SU-DHL-6 (cell line): Measurements from ENCODE around the gene CCDC28B.
A peak's percentile ranks its signal among the peaks of the same experiment; 100 is the strongest.

Source experiments
- H2AFZ ChIP-seq: fragments of 200-600 bp; sonication (generic); 2 replicates; pipeline ENCODE4 v1.6.1; 2014; ENCODE audit warnings: low read depth, mild to moderate bottlenecking, moderate library complexity, mixed read lengths, antibody characterized with exemption, low read length; ENCODE audit not compliant: severe bottlenecking
- H3F3A ChIP-seq: fragments of 200-600 bp; shearing (Covaris generic); 2 replicates; pipeline ENCODE4 v1.6.0; 2016; ENCODE audit warnings: antibody characterized with exemption, mild to moderate bottlenecking; ENCODE audit not compliant: insufficient read depth
- H3K27ac ChIP-seq: fragments of 200-600 bp; sonication (generic); 2 replicates; pipeline ENCODE4 v1.5.1; 2016; ENCODE audit warnings: low read depth, mild to moderate bottlenecking, low read length, moderate library complexity, mixed read lengths
- H3K27me3 ChIP-seq: fragments of 200-600 bp; sonication (generic), shearing (Covaris generic); 2 replicates; pipeline ENCODE4 v1.6.0; 2014; ENCODE audit warnings: mild to moderate bottlenecking, low read length
- H3K36me3 ChIP-seq: fragments of 200-600 bp; sonication (generic); 2 replicates; pipeline ENCODE4 v1.6.1; 2014; ENCODE audit warnings: mild to moderate bottlenecking, low read length, mixed read lengths
- H3K4me2 ChIP-seq: fragments of 300-600, 200-600 bp; shearing (Covaris generic), sonication (generic); 2 replicates; pipeline ENCODE4 v1.6.0; 2014; ENCODE audit warnings: low read length, low read depth, mild to moderate bottlenecking; ENCODE audit not compliant: poor library complexity, severe bottlenecking
- H3K4me3 ChIP-seq: fragments of 200-600 bp; sonication (generic); 2 replicates; pipeline ENCODE4 v1.5.1; 2014; ENCODE audit warnings: antibody characterized with exemption, low read length, mild to moderate bottlenecking, mixed read lengths; ENCODE audit not compliant: insufficient read depth, poor library complexity, severe bottlenecking
- H3K79me2 ChIP-seq: fragments of 200-600 bp; sonication (generic); 2 replicates; pipeline ENCODE4 v1.6.1; 2014; ENCODE audit warnings: mild to moderate bottlenecking, low read length, moderate library complexity; ENCODE audit not compliant: insufficient read depth
- H3K9ac ChIP-seq: fragments of 200-600 bp; sonication (generic); 2 replicates; pipeline ENCODE4 v1.7.0; 2014; ENCODE audit warnings: mild to moderate bottlenecking, low read length
- H3K9me2 ChIP-seq: fragments of 200-600 bp; sonication (generic); replicated peaks from 2 replicates; pipeline ENCODE4 v1.6.1; 2014; ENCODE audit warnings: low read length; ENCODE audit not compliant: insufficient read depth
- H3K9me3 ChIP-seq: fragments of 200-600 bp; sonication (generic); 2 replicates; pipeline ENCODE4 v1.6.1; 2014; ENCODE audit warnings: low read length, mixed read lengths; ENCODE audit not compliant: insufficient read depth
- H4K20me1 ChIP-seq: fragments of 200-600 bp; sonication (generic); 2 replicates; pipeline ENCODE4 v1.6.1; 2014; ENCODE audit warnings: low read depth, mild to moderate bottlenecking, antibody characterized with exemption, low read length, moderate library complexity, mixed read lengths
- CTCF ChIP-seq: fragments of 200-600 bp; sonication (generic); IDR thresholded peaks from one replicate; pipeline ENCODE4 v1.5.1; 2017; ENCODE audit warnings: antibody characterized with exemption, mild to moderate bottlenecking, low read length, moderate library complexity; ENCODE audit not compliant: insufficient read depth, poor library complexity, severe bottlenecking
- EZH2phosphoT487 ChIP-seq: fragments of 200-600 bp; sonication (generic), shearing (Covaris generic); conservative IDR thresholded peaks from 2 replicates; pipeline ENCODE4 v1.6.1; 2018; ENCODE audit warnings: mild to moderate bottlenecking, antibody characterized with exemption, low read length, moderate library complexity, mixed read lengths

CCDC28B gene

GRCh38 chr1:32200226-32201010, at the start of gene CCDC28B:
Gene CCDC28B, plus strand, starts transcription at chr1:32200595. Its CDS starts 1,341 bp downstream, at chr1:32201936.
- Histone ChIP-seq H3K9me3 (no peaks in the 10 kb centered on the region), H3K4me3 (peak within 1 kb of the TSS; percentile 76), H3K9ac (peak within 1 kb of the TSS; percentile 71), H3K27me3 (no peaks in the 10 kb centered on the region), H3K9me2 (no peaks in the 10 kb centered on the region), H4K20me1 (no peaks in the 10 kb centered on the region), H3K36me3 (no peaks in the 10 kb centered on the region), H3K4me2 (peak within 1 kb of the TSS; percentile 64), H3F3A (peaks cover 23% of the 10 kb centered on the region), H3K27ac (peak within 1 kb of the TSS; percentile 62), H2AFZ (peak within 1 kb of the TSS; percentile 35), H3K79me2 (0 out of 2 replicates have a peak, but pooled peaks cover 3% of the 10 kb centered on the region)
- TF ChIP-seq EZH2phosphoT487 (no peak), CTCF (no peak)

- Histone ChIP-seq H2AFZ (no peak overlapping the region), H3F3A (no peaks in the 10 kb centered on the region; the same call in 1 of the 2 replicates), H3K9ac (no peak overlapping the region), H3K9me3 (no peaks in the 10 kb centered on the region), H3K27ac (no peak overlapping the region), H3K9me2 (no peaks in the 10 kb centered on the region), H3K27me3 (no peaks in the 10 kb centered on the region), H4K20me1 (no peaks in the 10 kb centered on the region), H3K4me2 (no peak overlapping the region), H3K79me2 (peaks cover 80% of the 10 kb centered on the region), H3K4me3 (no peak overlapping the region), H3K36me3 (no peaks in the 10 kb centered on the region; the same call in 1 of the 2 replicates)
- TF ChIP-seq CTCF = no peak
- no peak for TF ChIP-seq EZH2phosphoT487
These were observed 49.5 kb upstream of the CCDC28B start for GRCh38 chr1:32150847-32151246.

GRCh38 chr1:32151319-32151787, 49.0 kb upstream of the CCDC28B start:
- no peak overlapping the region for H3K9ac ChIP-seq
- TF ChIP-seq EZH2phosphoT487 = no peak
- no peak for TF ChIP-seq CTCF
- H2AFZ ChIP-seq = no peak overlapping the region
- no peaks in the 10 kb centered on the region for H4K20me1 ChIP-seq
- H3K4me3 ChIP-seq = no peak overlapping the region
- no peaks in the 10 kb centered on the region for H3K27me3 ChIP-seq
- peaks cover 75% of the 10 kb centered on the region for H3K79me2 ChIP-seq
- no peak overlapping the region for H3K27ac ChIP-seq
- no peaks in the 10 kb centered on the region; the same call in 1 of the 2 replicates for H3F3A ChIP-seq
- H3K9me2 ChIP-seq = no peaks in the 10 kb centered on the region
- H3K9me3 ChIP-seq = no peaks in the 10 kb centered on the region
- no peaks in the 10 kb centered on the region; the same call in 1 of the 2 replicates for H3K36me3 ChIP-seq
- H3K4me2 ChIP-seq = no peak overlapping the region
